Tibial artery (tissue), 4 donors: ENCODE data around the gene GFY.
A peak's percentile ranks its signal among the peaks of the same experiment; 100 is the strongest.

ENCODE experiments used
- DNase-seq, 2 donors: peaks; one replicate each; pipeline ENCODE4 v3.0.0-alpha.2; 2019
- H3K27ac ChIP-seq, 2 donors: fragments of 200-600 bp; sonication (generic) in 1 of 2; 1 replicate in 1 of 2; 2 replicates in 1 of 2; pipeline ENCODE4 v1.5.1; 2018 to 2019; ENCODE audit warnings: mild to moderate bottlenecking in 1 of 2
- H3K27me3 ChIP-seq, 2 donors: fragments of 200-600 bp; sonication (generic) in 1 of 2; one replicate each; pipeline versions ENCODE4 v1.5.1 to v1.6.0; 2016 to 2019
- H3K36me3 ChIP-seq, 3 donors: fragments of 200-600 bp; sonication (generic) in 2 of 3; one replicate each; pipeline ENCODE4 v1.5.1; 2016 to 2019; ENCODE audit warnings: mild to moderate bottlenecking in 2 of 3
- H3K4me1 ChIP-seq, 4 donors: fragments of 200-600 bp; sonication (generic) in 2 of 4; 1 replicate in 3 of 4; 2 replicates in 1 of 4; pipeline ENCODE4 v1.5.1; 2016 to 2019
- H3K4me3 ChIP-seq, 2 donors: fragments of 200-600 bp; sonication (generic) in 1 of 2; 1 replicate in 1 of 2; 2 replicates in 1 of 2; pipeline ENCODE4 v1.5.1; 2018 to 2019; ENCODE audit warnings: mild to moderate bottlenecking in 2 of 2
- H3K9me3 ChIP-seq, 3 donors: fragments of 200-600 bp; sonication (generic) in 1 of 3; one replicate each; pipeline ENCODE4 v1.5.1; 2016 to 2019
- CTCF ChIP-seq, 2 experiments: fragments of 200-600 bp in 1 of 2; fragments of 450-650 bp in 1 of 2; IDR thresholded peaks; one replicate each; pipeline ENCODE4 v1.5.1; 2017 to 2019; ENCODE audit warnings: antibody characterized with exemption in 2 of 2, mild to moderate bottlenecking in 1 of 2, moderate library complexity in 1 of 2
- intact Hi-C: fragments of 100-400 bp; cut with DNase I; formaldehyde crosslinking; loops from one replicate; pipeline ENCODE4 v1.15.0; 2023; ENCODE audit warnings: low total_unique reads

The GFY gene

GRCh38 chr19:49387936-49388372 lies 37.2 kb upstream of the GFY start, which contains the start of gene KASH5:
KASH5 (plus strand) TSS chr19:49388249; CDS start chr19:49390884, 2,635 bp downstream.
- H3K9me3 ChIP-seq, result peaks cover 0 to under 1% (median 0%) of the 10 kb centered on the region in 3 donors
- no peak for TF ChIP-seq CTCF (IDR thresholded peaks at IDR 0.05)
- DNase-seq, result peak; percentile 49 to 88
- peaks cover 0 to 40% of the 10 kb centered on the region in 2 donors for H3K27me3 ChIP-seq
- intact Hi-C loops, result no loop called here
- no peaks in the 10 kb centered on the region for H3K4me1 ChIP-seq
- H3K36me3 ChIP-seq, result no peaks in the 10 kb centered on the region
- no peak within 1 kb of the TSS for H3K27ac ChIP-seq
- peak within 1 kb of the TSS; percentile 22 to 31 for H3K4me3 ChIP-seq

DNA sequence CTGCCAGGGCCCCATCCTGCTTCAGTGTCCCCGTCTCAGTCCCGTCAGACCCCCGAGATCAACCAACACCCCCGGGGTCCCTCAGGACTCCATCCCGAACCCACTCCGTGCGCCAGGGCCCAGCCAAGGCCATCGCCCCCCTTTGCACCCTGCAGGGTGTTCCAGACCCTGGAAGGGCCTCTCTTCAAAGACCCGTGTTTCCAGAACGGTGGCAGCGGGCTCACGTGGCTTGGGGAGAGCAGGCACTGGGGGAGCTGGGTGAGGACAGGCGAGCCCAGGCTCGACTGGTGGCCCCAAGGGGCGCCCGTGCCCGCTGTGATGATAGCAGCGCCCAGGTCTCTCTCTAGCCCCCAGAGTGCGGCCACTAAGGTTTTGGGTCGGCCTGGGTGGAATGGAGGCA lies 35.8 kb upstream of the GFY start:
- Histone ChIP-seq H3K4me3 (no peak overlapping the region), H3K27me3 (peaks cover 0 to 50% of the 10 kb centered on the region in 2 donors), H3K36me3 (no peaks in the 10 kb centered on the region), H3K9me3 (no peaks in the 10 kb centered on the region), H3K4me1 (no peaks in the 10 kb centered on the region), H3K27ac (no peak overlapping the region)
- intact Hi-C loops, result no loop called here
- no peak for TF ChIP-seq CTCF (IDR thresholded peaks at IDR 0.05)
- no peak for DNase-seq

- Histone ChIP-seq H3K27ac (no peak overlapping the region), H3K4me1 (no peaks in the 10 kb centered on the region), H3K36me3 (no peaks in the 10 kb centered on the region), H3K4me3 (no peak overlapping the region), H3K27me3 (peaks cover 0 to 54% of the 10 kb centered on the region in 2 donors), H3K9me3 (no peaks in the 10 kb centered on the region)
- no peak for DNase-seq
- TF ChIP-seq CTCF (IDR thresholded peaks at IDR 0.05), result no peak
- intact Hi-C loops, result no loop called here
These were observed 34.9 kb upstream of the GFY start for GRCh38 chr19:49390131-49390928.

- Histone ChIP-seq H3K4me3 (no peak overlapping the region), H3K27me3 (peaks cover 0 to 58% of the 10 kb centered on the region in 2 donors), H3K27ac (no peak overlapping the region), H3K36me3 (no peaks in the 10 kb centered on the region), H3K4me1 (no peaks in the 10 kb centered on the region), H3K9me3 (no peaks in the 10 kb centered on the region)
- no peak for TF ChIP-seq CTCF (IDR thresholded peaks at IDR 0.05)
- no peak for DNase-seq
- intact Hi-C loops, result no loop called here
These were observed 34.2 kb upstream of the GFY start for GRCh38 chr19:49390929-49391359.

GRCh38 chr19:49391581-49392399 lies 33.4 kb upstream of the GFY start:
- no peak overlapping the region for H3K27ac ChIP-seq
- H3K4me3 ChIP-seq, result no peak overlapping the region
- no peaks in the 10 kb centered on the region for H3K4me1 ChIP-seq
- TF ChIP-seq CTCF (IDR thresholded peaks at IDR 0.05), result peak; percentile 73
- peaks cover 0 to 62% of the 10 kb centered on the region in 2 donors for H3K27me3 ChIP-seq
- H3K9me3 ChIP-seq, result no peaks in the 10 kb centered on the region
- H3K36me3 ChIP-seq, result no peaks in the 10 kb centered on the region
- DNase-seq, result peak; percentile 68 to 81
- intact Hi-C loops, result loop anchor here (2.0 kb wide), 1 partner anchor 51 kb away; no protein-coding TSS in a partner anchor
